MM.1S (cell line): ENCODE measurements around the gene EHBP1L1.

ENCODE experiments used
- EZH2phosphoT487 ChIP-seq: fragments of 300-600 bp; sonication (generic); IDR thresholded peaks from 2 replicates; pipeline ENCODE4 v1.6.1; 2018; ENCODE audit warnings: antibody characterized with exemption, low read length
- TF ChIP-seq, protein P1 (sequence below): fragments of 300-600 bp; sonication (generic); IDR thresholded peaks from 2 replicates; pipeline ENCODE4 v1.5.1; 2016; ENCODE audit warnings: antibody characterized with exemption, low read length, mixed read lengths

DNA sequence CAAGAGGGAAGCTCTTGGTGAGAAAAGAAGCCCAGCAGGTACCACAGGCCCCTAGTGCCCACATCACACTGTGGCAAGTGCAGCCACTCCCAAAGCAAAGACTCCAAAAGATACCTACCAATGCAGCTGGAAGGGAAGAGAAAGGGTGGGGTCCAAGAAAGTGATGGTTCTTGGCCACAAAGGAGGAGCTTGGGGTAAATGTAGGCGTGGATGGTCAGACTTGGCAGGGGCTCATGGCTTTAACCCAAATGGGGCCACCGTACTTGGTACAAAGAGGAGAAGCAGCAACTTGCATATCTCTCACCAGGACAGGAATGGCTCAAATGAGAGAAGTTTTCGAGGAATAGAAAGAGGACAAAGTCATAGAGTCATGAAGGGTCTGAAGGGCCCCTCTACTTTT lies 33.4 kb downstream of the EHBP1L1 start:
- no peak for TF ChIP-seq EZH2phosphoT487
- TF ChIP-seq, protein P1, sequence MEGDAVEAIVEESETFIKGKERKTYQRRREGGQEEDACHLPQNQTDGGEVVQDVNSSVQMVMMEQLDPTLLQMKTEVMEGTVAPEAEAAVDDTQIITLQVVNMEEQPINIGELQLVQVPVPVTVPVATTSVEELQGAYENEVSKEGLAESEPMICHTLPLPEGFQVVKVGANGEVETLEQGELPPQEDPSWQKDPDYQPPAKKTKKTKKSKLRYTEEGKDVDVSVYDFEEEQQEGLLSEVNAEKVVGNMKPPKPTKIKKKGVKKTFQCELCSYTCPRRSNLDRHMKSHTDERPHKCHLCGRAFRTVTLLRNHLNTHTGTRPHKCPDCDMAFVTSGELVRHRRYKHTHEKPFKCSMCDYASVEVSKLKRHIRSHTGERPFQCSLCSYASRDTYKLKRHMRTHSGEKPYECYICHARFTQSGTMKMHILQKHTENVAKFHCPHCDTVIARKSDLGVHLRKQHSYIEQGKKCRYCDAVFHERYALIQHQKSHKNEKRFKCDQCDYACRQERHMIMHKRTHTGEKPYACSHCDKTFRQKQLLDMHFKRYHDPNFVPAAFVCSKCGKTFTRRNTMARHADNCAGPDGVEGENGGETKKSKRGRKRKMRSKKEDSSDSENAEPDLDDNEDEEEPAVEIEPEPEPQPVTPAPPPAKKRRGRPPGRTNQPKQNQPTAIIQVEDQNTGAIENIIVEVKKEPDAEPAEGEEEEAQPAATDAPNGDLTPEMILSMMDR: no peak
